Astrocyte (in vitro differentiated cells and primary cell): ENCODE results near the gene PCDHGA11.

Source experiments
- EZH2 ChIP-seq: IDR thresholded peaks from 2 replicates; pipeline ENCODE4 v1.6.1; 2012; ENCODE audit warnings: mild to moderate bottlenecking, low read length, inconsistent platforms; ENCODE audit not compliant: insufficient read depth
- TF ChIP-seq, protein P1 (sequence below): IDR thresholded peaks from 2 replicates; pipeline ENCODE4 v1.5.1; 2011; ENCODE audit warnings: low read depth, mild to moderate bottlenecking, inconsistent platforms, low read length, moderate library complexity; ENCODE audit not compliant: insufficient read depth

DNA sequence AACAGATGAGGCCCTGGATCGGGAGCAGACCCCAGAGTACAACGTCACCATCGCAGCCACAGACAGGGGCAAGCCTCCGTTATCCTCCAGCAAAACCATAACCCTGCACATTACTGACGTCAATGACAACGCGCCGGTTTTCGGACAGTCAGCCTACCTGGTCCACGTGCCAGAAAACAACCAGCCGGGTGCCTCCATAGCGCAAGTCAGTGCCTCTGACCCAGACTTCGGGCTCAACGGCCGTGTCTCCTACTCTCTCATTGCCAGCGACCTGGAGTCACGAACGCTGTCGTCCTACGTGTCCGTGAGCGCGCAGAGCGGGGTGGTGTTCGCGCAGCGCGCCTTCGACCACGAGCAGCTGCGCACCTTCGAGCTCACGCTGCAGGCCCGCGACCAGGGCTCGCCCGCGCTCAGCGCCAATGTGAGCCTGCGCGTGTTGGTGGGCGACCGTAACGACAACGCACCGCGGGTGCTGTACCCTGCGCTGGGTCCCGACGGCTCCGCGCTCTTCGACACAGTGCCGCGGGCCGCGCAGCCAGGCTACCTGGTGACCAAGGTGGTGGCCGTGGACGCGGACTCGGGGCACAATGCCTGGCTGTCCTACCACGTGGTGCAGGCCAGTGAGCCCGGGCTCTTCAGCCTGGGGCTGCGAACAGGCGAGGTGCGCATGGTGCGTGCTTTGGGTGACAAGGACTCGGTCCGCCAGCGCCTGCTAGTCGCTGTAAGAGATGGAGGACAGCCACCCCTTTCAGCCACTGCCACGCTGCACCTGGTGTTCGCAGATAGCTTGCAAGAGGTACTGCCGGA, 1.6 kb upstream of the PCDHGA11 start:
- TF ChIP-seq, protein P1, sequence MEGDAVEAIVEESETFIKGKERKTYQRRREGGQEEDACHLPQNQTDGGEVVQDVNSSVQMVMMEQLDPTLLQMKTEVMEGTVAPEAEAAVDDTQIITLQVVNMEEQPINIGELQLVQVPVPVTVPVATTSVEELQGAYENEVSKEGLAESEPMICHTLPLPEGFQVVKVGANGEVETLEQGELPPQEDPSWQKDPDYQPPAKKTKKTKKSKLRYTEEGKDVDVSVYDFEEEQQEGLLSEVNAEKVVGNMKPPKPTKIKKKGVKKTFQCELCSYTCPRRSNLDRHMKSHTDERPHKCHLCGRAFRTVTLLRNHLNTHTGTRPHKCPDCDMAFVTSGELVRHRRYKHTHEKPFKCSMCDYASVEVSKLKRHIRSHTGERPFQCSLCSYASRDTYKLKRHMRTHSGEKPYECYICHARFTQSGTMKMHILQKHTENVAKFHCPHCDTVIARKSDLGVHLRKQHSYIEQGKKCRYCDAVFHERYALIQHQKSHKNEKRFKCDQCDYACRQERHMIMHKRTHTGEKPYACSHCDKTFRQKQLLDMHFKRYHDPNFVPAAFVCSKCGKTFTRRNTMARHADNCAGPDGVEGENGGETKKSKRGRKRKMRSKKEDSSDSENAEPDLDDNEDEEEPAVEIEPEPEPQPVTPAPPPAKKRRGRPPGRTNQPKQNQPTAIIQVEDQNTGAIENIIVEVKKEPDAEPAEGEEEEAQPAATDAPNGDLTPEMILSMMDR = no peak
- no peak for TF ChIP-seq EZH2
